ENCODE results near the gene PARVB.
A peak's percentile ranks its signal among the peaks of the same experiment; 100 is the strongest.

Gene PARVB

GRCh38 chr22:44063462-44064371, 39.6 kb downstream of the PARVB start:
- DNase-seq: no peak

- DNase-seq: no peak
Measured at GRCh38 chr22:44067033-44067432, 42.9 kb downstream of the PARVB start.

- DNase-seq: no peak
Measured at GRCh38 chr22:44067901-44068300, 43.8 kb downstream of the PARVB start.

GRCh38 chr22:44068422-44069191, 44.5 kb downstream of the PARVB start:
- DNase-seq: no peak

- DNase-seq: no peak
Measured at GRCh38 chr22:44070029-44070428, 45.9 kb downstream of the PARVB start.

- no peak for DNase-seq
Measured at GRCh38 chr22:44071781-44072326, 47.8 kb downstream of the PARVB start.

- DNase-seq: no peak
Measured at GRCh38 chr22:44074337-44074984, 50.4 kb downstream of the PARVB start.

- no peak for DNase-seq
Measured at GRCh38 chr22:44075022-44075421, 50.9 kb downstream of the PARVB start.

GRCh38 chr22:44075670-44076069, 51.6 kb downstream of the PARVB start:
- DNase-seq: no peak

GRCh38 chr22:44076825-44077224, 52.7 kb downstream of the PARVB start:
- DNase-seq: no peak

- peak; percentile 78 for DNase-seq
Measured at GRCh38 chr22:44080936-44081861, 57.1 kb downstream of the PARVB start.

GRCh38 chr22:44082801-44083200, 58.7 kb downstream of the PARVB start:
- DNase-seq: no peak

GRCh38 chr22:44084044-44084772, 60.1 kb downstream of the PARVB start:
- DNase-seq: no peak

- peak; percentile 11 for DNase-seq
Measured at GRCh38 chr22:44085743-44086270, 61.7 kb downstream of the PARVB start.

GRCh38 chr22:44086271-44087088, 62.4 kb downstream of the PARVB start:
- DNase-seq: no peak

- DNase-seq: no peak
Measured at GRCh38 chr22:44087089-44087430, 63.0 kb downstream of the PARVB start.

- no peak for DNase-seq
Measured at GRCh38 chr22:44088976-44089570, 65.0 kb downstream of the PARVB start.

- no peak for DNase-seq
Measured at GRCh38 chr22:44089717-44090570, 65.8 kb downstream of the PARVB start.

GRCh38 chr22:44090571-44090905, 66.4 kb downstream of the PARVB start:
- no peak for DNase-seq

All from NCI-H1436 (cell line).